ENCODE results near the gene PABPC1L. TPM values are rescaled to one million over a fixed set of nuclear protein-coding genes. Genes with fewer than 3 reads are reported as not detected.

The PABPC1L gene
- total RNA-seq, 2 donors from 2014 or later, result 5.9 to 9.9 TPM

GRCh38 chr20:44894959-44895358, 14.9 kb upstream of the PABPC1L start:
- DNase-seq (ENCODE audit: low spot score), result no peak
- intact Hi-C loops (cut with DNase I), result no loop called here

GRCh38 chr20:44896583-44896982, 13.3 kb upstream of the PABPC1L start:
- intact Hi-C loops (cut with DNase I), result no loop called here
- no peak for DNase-seq (ENCODE audit: low spot score)

- DNase-seq (ENCODE audit: low spot score), result no peak
- intact Hi-C loops (cut with DNase I), result no loop called here
These were observed 12.7 kb upstream of the PABPC1L start for GRCh38 chr20:44897133-44897532.

DNA sequence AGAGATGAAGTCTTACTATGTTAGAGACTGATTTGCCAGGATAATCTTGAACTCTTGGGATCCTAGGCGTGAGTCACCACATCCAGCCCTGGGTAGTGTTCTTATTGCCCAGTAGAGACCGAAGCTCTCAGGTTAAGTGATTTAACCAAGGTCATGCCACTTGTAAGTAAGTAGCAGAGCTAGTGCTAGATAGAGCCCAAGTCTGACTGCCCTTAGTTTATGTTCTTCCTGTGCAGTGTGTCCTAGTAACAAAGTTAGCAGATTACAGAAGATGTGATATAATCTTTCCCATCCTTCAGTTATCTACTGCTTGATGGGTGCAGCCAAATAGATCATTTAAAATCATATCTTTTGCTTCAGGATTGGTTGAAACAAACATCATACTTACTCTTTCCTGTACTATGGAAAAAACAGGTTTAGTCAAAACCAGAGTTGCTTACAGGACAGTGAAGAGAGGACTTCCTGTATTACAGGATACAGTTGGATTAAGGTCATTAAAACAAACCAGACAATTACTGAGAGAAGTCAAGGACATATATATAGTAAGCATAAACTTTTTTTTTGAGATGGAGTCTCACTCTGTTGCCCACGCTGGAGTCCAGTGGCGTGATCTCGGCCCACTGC, 9.5 kb upstream of the PABPC1L start:
- intact Hi-C loops (cut with DNase I), result no loop called here
- no peak for DNase-seq (ENCODE audit: low spot score)

DNA sequence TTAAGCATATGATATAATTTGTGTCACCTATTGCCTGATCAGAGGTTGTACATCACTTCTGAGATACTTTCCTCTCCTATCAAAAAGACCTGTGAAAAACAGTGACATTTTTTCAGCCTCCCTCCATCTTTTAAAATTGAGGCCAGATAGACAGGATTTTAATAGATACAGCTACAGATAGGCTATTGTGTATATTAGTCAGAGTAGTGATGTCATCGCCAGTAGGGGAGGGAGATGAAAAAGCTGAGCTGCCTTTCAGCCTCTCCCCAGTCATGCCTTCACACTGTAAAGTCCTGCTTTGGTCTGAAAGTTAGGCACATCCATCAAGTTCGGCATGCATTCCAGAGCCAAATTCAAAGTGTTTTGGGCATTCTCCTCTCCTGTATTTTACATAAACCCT, 7.9 kb upstream of the PABPC1L start:
- intact Hi-C loops (cut with DNase I), result no loop called here
- no peak for DNase-seq (ENCODE audit: low spot score)

DNA sequence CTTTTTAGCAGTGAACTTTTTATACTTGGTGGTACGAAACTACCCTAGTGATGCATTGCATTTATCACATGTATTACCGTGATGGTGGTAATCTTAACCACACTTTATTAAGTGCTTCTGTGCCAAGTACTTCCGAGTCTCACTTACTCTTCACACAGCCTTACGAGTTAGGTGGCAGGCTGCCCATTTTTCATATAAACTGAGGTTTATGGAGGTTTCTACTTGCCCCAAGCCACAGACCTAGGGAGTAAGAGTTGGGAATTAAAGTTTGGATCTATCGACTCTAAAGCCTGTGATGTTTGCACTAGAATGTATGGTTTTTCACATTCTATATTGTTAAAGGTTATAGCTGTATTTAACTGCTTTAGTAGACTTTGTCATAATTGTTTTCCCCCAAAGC, 5.5 kb upstream of the PABPC1L start:
- no peak for DNase-seq (ENCODE audit: low spot score)
- intact Hi-C loops (cut with DNase I), result no loop called here

DNA sequence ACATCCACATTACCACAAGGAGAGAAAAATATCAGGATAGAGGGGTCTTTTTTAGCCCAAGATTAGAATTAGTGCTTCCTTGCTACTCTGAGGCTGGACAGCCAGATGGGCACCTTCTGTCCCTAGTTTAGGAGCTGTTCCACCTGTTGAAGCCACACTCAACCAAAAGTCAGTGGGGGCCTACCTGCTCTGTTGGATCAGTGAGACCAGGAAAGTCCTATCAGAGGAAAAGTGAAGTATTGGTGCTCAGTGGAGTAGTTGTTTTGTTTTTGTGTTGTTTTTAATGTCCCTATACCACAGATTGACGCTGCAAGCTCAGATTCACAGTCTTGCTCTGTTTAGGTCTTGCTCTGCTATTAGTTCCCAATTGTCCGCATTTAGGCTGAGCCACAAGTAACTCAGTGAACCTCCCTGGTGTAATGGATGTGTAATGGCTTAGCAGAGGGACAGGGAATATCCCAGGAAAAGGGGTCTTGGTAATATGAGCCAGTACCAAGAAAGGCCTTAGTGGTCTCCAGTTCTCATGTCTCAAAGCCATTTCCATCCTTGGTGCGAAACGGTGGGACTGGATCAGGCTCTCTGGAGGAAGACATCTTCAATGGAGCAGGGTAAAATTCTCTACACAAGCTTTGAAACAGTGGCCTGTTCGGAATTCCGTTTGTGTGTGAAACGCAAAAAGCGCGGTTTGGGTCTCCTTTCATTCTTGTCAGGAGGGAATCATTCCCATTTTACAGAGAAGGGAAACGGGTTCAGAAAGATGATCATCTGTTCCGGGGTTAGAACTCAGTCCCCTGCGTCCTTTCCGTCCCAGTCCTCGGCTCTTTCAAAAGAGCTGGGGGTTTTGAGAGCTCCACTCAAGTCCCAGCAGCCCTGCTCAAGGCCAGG, 631 bp upstream of the PABPC1L start:
- intact Hi-C loops (cut with DNase I), result no loop called here
- DNase-seq (ENCODE audit: low spot score), result no peak

- no peak for DNase-seq (ENCODE audit: low spot score)
- intact Hi-C loops (cut with DNase I), result no loop called here
These were observed 916 bp downstream of the PABPC1L start for GRCh38 chr20:44910690-44911262.

DNA sequence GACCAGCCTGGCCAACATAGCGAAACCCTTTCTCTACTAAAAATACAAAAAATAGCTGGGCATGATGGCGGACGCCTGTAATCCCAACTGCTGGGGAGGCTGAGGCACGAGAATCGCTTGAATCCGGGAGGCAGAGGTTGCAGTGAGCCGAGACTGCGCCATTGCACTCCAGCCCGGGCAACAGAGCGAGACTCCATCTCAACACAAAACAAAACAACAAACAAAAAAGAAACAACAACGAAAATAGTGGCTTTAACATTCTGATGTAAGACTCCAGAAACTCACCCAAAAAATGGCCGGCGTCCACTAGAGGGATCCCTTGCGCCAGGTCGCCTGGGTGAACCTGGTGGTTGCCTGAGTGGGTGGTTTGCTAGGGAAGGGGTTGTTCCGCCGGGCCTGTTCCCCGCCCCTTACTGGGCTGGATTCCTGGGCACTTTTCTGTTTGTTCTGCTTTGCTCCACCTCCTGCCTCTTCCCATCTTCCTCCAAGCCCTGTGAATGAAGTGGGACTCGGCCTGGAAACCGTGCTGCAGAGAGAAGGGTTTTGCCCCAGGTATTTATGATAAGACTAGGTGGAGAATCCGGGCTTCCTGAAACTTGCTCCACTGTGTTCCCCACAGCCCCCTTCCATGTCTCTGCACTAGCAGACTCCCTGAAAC, 1.5 kb downstream of the PABPC1L start:
- DNase-seq (ENCODE audit: low spot score), result no peak
- intact Hi-C loops (cut with DNase I), result no loop called here

DNA sequence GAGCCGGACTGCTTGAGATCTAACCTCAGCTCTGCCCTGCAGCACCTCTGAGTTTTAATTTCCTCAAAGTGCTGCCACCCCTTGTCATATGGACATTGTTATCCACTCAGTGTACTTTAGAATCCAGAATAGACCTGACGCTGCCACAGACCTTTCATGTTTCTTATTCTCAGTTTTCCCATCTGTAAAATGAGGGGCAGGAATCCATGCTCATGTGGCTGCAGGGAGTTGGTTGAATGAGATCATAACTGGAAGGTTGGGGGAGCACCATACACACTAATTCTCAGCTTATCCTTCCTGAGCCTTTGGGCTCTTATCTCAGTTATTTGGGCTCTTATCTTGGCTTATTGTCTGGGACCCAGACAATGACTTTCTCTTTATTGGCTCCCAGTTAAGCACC, 2.3 kb downstream of the PABPC1L start:
- intact Hi-C loops (cut with DNase I), result no loop called here

DNA sequence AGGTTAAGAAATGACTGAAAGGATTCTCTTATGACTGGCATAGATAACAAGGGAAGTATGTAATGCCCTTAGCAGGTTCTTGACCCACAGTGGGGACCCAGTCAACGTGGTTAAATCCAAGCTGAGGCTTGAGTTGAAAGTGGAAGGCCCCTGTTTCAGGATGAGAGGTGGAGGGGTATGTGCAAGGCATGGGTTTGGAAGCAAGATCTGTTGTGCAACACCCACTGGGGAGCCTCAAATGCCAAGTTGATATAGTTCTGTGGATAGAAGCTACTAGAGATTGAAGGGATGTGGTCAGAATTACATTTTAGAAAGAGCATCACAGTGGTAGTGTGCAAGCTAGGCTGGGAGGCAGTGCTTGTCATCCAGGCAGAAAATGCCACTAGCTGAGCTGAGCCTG, 5.1 kb downstream of the PABPC1L start:
- DNase-seq (ENCODE audit: low spot score), result no peak
- intact Hi-C loops (cut with DNase I), result no loop called here

More for the DNA sequence above, 2.3 kb downstream of the PABPC1L start:
- no peak for DNase-seq (ENCODE audit: low spot score)

- intact Hi-C loops (cut with DNase I), result no loop called here
- no peak for DNase-seq (ENCODE audit: low spot score)
These were observed 6.7 kb downstream of the PABPC1L start for GRCh38 chr20:44916586-44916985.

GRCh38 chr20:44917399-44917798, 7.5 kb downstream of the PABPC1L start:
- no peak for DNase-seq (ENCODE audit: low spot score)
- intact Hi-C loops (cut with DNase I), result no loop called here

- DNase-seq (ENCODE audit: low spot score), result no peak
- intact Hi-C loops (cut with DNase I), result no loop called here
These were observed 8.5 kb downstream of the PABPC1L start for GRCh38 chr20:44918342-44918741.

GRCh38 chr20:44918761-44919160, 8.9 kb downstream of the PABPC1L start:
- intact Hi-C loops (cut with DNase I), result no loop called here

DNA sequence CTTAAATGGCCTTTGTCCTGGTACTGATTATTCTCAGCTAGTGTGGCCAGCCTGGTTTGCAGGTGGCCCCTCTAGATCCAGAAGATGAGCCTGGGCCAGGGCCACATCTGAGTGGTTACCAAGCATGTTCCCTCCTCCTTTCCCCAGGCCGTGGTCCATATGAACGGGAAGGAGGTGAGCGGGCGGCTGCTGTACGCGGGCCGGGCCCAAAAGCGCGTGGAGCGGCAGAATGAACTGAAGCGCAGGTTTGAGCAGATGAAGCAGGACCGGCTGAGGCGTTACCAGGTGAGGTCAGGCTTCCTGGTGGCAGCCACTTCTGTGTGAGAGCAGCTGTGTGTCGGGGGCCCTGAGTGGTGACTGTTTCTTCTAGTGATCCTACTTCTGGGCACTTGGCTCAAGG, 11.6 kb downstream of the PABPC1L start:
- intact Hi-C loops (cut with DNase I), result no loop called here
- DNase-seq (ENCODE audit: low spot score), result no peak

More at GRCh38 chr20:44918761-44919160, 8.9 kb downstream of the PABPC1L start:
- DNase-seq (ENCODE audit: low spot score), result no peak

DNA sequence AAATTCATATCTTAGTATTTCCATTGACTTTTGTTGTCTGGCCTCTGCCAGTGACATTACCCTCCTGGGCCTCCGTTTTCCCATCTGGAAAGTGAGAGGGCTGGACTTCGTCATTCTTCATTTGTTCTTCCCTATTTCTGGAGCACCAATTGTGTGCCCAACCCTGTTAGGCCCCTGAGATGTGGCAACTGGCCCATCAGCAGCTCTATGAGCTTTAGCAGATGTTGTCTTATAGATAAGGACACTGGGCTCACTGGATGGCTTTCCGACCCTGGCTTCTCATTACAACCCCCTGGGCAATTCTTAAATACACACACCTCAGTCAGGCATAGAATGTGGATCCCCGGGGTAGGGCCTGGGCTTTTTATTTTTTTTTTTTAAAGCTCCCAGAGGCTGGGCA, 14.7 kb downstream of the PABPC1L start:
- intact Hi-C loops (cut with DNase I), result no loop called here
- no peak for DNase-seq (ENCODE audit: low spot score)

GRCh38 chr20:44928595-44928994, 18.7 kb downstream of the PABPC1L start:
- intact Hi-C loops (cut with DNase I), result no loop called here
- DNase-seq (ENCODE audit: low spot score), result no peak

DNA sequence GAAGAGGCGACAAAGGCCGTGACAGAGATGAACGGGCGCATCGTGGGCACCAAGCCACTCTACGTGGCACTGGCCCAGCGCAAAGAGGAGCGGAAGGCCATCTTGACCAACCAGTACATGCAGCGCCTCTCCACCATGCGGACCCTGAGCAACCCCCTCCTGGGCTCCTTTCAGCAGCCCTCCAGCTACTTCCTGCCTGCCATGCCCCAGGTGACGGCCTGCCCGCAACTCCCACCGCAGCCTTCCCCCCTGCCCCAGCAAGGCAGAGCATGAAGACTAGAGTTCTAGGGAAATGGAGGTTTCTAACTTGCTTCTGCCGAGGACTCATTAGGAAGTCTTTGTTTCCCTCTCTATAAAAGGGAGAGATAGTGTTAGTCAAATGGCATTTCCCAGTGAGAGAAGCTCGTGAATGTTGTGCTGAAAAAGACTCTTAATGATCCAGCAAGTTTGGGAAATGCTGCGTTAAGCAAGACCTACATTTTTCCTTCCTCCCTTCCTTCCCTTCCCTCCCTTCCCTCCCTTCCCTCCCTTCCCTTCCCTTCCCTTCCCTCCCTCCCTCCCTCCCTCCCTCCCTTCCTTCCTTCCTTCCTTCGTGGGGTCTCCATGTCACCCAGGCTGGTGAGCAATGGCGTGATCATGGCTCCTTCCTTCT, 20.8 kb downstream of the PABPC1L start:
- intact Hi-C loops (cut with DNase I), result no loop called here
- DNase-seq (ENCODE audit: low spot score), result no peak

GRCh38 chr20:44931911-44932310, 22.1 kb downstream of the PABPC1L start:
- intact Hi-C loops (cut with DNase I), result no loop called here
- no peak for DNase-seq (ENCODE audit: low spot score)

Measured in posterior vena cava (tissue), 2 donors.